CD8-positive, alpha-beta memory T cell (primary cell): ENCODE data around the gene FSHR. TPM values are rescaled to one million over a fixed set of nuclear protein-coding genes. Genes with fewer than 3 reads are reported as not detected.

Experiments
- CTCF ChIA-PET: fragments of 350-600 bp; sonication (Branson Sonifier 250); formaldehyde crosslinking; loops from one replicate; lab custom pipeline; 2021; ENCODE audit warnings: antibody characterized with exemption; lab: Charles Lee
- POLR2A ChIA-PET: fragments of 350-600 bp; sonication (Branson Sonifier 250); formaldehyde crosslinking; loops from one replicate; lab custom pipeline; 2021; ENCODE audit warnings: antibody characterized with exemption; lab: Charles Lee
- DNase-seq, 5 donors: peaks; one replicate each; pipeline versions ENCODE4 v3.0.0 to v3.0.0-alpha.2; 2020 to 2022; ENCODE audit warnings: mixed read lengths in 1 of 5
- H3K27ac ChIP-seq: one replicate; pipeline ENCODE4 v1.7.0; 2013; ENCODE audit warnings: low read depth, mild to moderate bottlenecking, low read length, moderate library complexity
- H3K27me3 ChIP-seq: 2 replicates; pipeline ENCODE4 v1.7.0; 2013; ENCODE audit warnings: low read length, mild to moderate bottlenecking; ENCODE audit not compliant: insufficient read depth, poor library complexity, severe bottlenecking
- H3K36me3 ChIP-seq: 2 replicates; pipeline ENCODE4 v1.7.0; 2013; ENCODE audit warnings: mild to moderate bottlenecking, low read length, moderate library complexity; ENCODE audit not compliant: insufficient read depth
- H3K4me1 ChIP-seq: 2 replicates; pipeline ENCODE4 v1.7.0; 2013; ENCODE audit warnings: mild to moderate bottlenecking, low read length, moderate library complexity; ENCODE audit not compliant: insufficient read depth
- H3K4me3 ChIP-seq: 2 replicates; pipeline ENCODE4 v1.7.0; 2013; ENCODE audit warnings: mild to moderate bottlenecking, low read length
- H3K9me3 ChIP-seq: 2 replicates; pipeline ENCODE4 v1.7.0; 2013; ENCODE audit warnings: mild to moderate bottlenecking, low read length
- H3K27ac Mint-ChIP-seq, 8 donors: one replicate each; pipeline ENCODE4 v1.8.0; 2020 to 2021; ENCODE audit warnings: mixed read lengths in 8 of 8, mild to moderate bottlenecking in 6 of 8, inconsistent platforms in 3 of 8, moderate library complexity in 3 of 8
- H3K27me3 Mint-ChIP-seq, 2 donors: one replicate each; pipeline ENCODE4 v1.8.0; 2020 to 2021; ENCODE audit warnings: mixed read lengths in 2 of 2, mild to moderate bottlenecking in 1 of 2, moderate library complexity in 1 of 2
- H3K36me3 Mint-ChIP-seq, 3 donors: one replicate each; pipeline ENCODE4 v1.8.0; 2020 to 2021; ENCODE audit warnings: mixed read lengths in 3 of 3, inconsistent platforms in 1 of 3, mild to moderate bottlenecking in 1 of 3
- H3K4me1 Mint-ChIP-seq, 3 donors: one replicate each; pipeline ENCODE4 v1.8.0; 2020 to 2021; ENCODE audit warnings: mixed read lengths in 3 of 3, inconsistent platforms in 1 of 3, mild to moderate bottlenecking in 1 of 3
- H3K4me3 Mint-ChIP-seq, 7 donors: one replicate each; pipeline ENCODE4 v1.8.0; 2020 to 2021; ENCODE audit warnings: mixed read lengths in 7 of 7, mild to moderate bottlenecking in 6 of 7, moderate library complexity in 4 of 7, inconsistent platforms in 2 of 7
- H3K9me3 Mint-ChIP-seq, 5 donors: one replicate each; pipeline ENCODE4 v1.8.0; 2020 to 2022; ENCODE audit warnings: mixed read lengths in 5 of 5, mild to moderate bottlenecking in 3 of 5, moderate library complexity in 2 of 5, inconsistent platforms in 1 of 5
- polyA plus RNA-seq: library from polyadenylated mRNA; unstranded; fragments of 300-500 nt; fragmentation: Illumina TruSeq; gene quantifications from one replicate; pipeline ENCODE4 v1.2.3, GENCODE V29; 2021
- total RNA-seq, 2 experiments: library from RNA; stranded (reverse); gene quantifications; one replicate each; pipeline ENCODE4 v1.2.3, GENCODE V29; 2021

FSHR gene
- total and polyA plus RNA-seq, 3 experiments from 2014 or later = not detected

- no peak for DNase-seq
- no peaks in the 10 kb centered on the region for H3K4me1 ChIP-seq
- H3K9me3 ChIP-seq = no peaks in the 10 kb centered on the region
- Mint-ChIP-seq H3K9me3 (peaks cover 0 to 4% (median 0%) of the 10 kb centered on the region in 5 donors), H3K27me3 (no peaks in the 10 kb centered on the region), H3K36me3 (no peaks in the 10 kb centered on the region), H3K4me1 (no peaks in the 10 kb centered on the region), H3K4me3 (no peak overlapping the region), H3K27ac (no peak overlapping the region)
- ChIA-PET POLR2A (no interaction called here), CTCF (no interaction called here)
- H3K27ac ChIP-seq = no peak overlapping the region
- H3K36me3 ChIP-seq = no peaks in the 10 kb centered on the region
- H3K27me3 ChIP-seq = no peaks in the 10 kb centered on the region
- H3K4me3 ChIP-seq = no peak overlapping the region
These were observed 182.5 kb downstream of the FSHR start for GRCh38 chr2:48971801-48972200.

GRCh38 chr2:48968011-48968410, 186.3 kb downstream of the FSHR start:
- POLR2A ChIA-PET = no interaction called here
- Mint-ChIP-seq H3K27me3 (peaks cover 0 to under 1% of the 10 kb centered on the region in 2 donors), H3K9me3 (no peaks in the 10 kb centered on the region), H3K4me3 (no peak overlapping the region), H3K36me3 (no peaks in the 10 kb centered on the region), H3K27ac (no peak overlapping the region), H3K4me1 (no peaks in the 10 kb centered on the region)
- Histone ChIP-seq H3K27ac (no peak overlapping the region), H3K9me3 (no peaks in the 10 kb centered on the region), H3K4me3 (no peak overlapping the region), H3K36me3 (no peaks in the 10 kb centered on the region), H3K27me3 (no peaks in the 10 kb centered on the region), H3K4me1 (no peaks in the 10 kb centered on the region)
- DNase-seq = no peak
- CTCF ChIA-PET = no interaction called here

GRCh38 chr2:48965204-48965603, 189.1 kb downstream of the FSHR start:
- no peak overlapping the region for H3K4me3 Mint-ChIP-seq
- H3K4me3 ChIP-seq = no peak overlapping the region
- H3K27ac Mint-ChIP-seq = no peak overlapping the region
- peaks cover 0 to 3% of the 10 kb centered on the region in 2 donors for H3K27me3 Mint-ChIP-seq
- H3K27ac ChIP-seq = no peak overlapping the region
- no peaks in the 10 kb centered on the region for H3K9me3 ChIP-seq
- H3K9me3 Mint-ChIP-seq = peaks cover 0 to 5% (median 0%) of the 10 kb centered on the region in 5 donors
- no peaks in the 10 kb centered on the region for H3K27me3 ChIP-seq
- H3K36me3 Mint-ChIP-seq = no peaks in the 10 kb centered on the region
- no peaks in the 10 kb centered on the region for H3K4me1 ChIP-seq
- ChIA-PET CTCF (no interaction called here), POLR2A (no interaction called here)
- H3K4me1 Mint-ChIP-seq = no peaks in the 10 kb centered on the region
- no peak for DNase-seq
- H3K36me3 ChIP-seq = no peaks in the 10 kb centered on the region

- Histone ChIP-seq H3K4me1 (no peaks in the 10 kb centered on the region), H3K4me3 (no peak overlapping the region), H3K9me3 (no peaks in the 10 kb centered on the region), H3K36me3 (no peaks in the 10 kb centered on the region), H3K27me3 (no peaks in the 10 kb centered on the region), H3K27ac (no peak overlapping the region)
- ChIA-PET CTCF (no interaction called here), POLR2A (no interaction called here)
- no peak for DNase-seq
- Mint-ChIP-seq H3K9me3 (peaks cover 0 to 7% (median 0%) of the 10 kb centered on the region in 5 donors), H3K4me1 (no peaks in the 10 kb centered on the region), H3K4me3 (no peak overlapping the region), H3K27ac (no peak overlapping the region), H3K27me3 (peaks cover 0 to 3% of the 10 kb centered on the region in 2 donors), H3K36me3 (no peaks in the 10 kb centered on the region)
These were observed 193.3 kb downstream of the FSHR start for GRCh38 chr2:48961009-48961408.

- ChIA-PET CTCF (interaction anchor here (0.7 kb wide), 1 partner anchor 9 kb away, joined by 3 read pairs; no protein-coding TSS in a partner anchor), POLR2A (no interaction called here)
- no peak for DNase-seq
- peaks cover 0 to 5% (median 1%) of the 10 kb centered on the region in 5 donors for H3K9me3 Mint-ChIP-seq
- Histone ChIP-seq H3K27me3 (no peaks in the 10 kb centered on the region), H3K36me3 (no peaks in the 10 kb centered on the region), H3K4me3 (no peak overlapping the region), H3K4me1 (no peaks in the 10 kb centered on the region), H3K9me3 (no peaks in the 10 kb centered on the region), H3K27ac (no peak overlapping the region)
- H3K27me3 Mint-ChIP-seq = no peaks in the 10 kb centered on the region
- no peaks in the 10 kb centered on the region for H3K36me3 Mint-ChIP-seq
- H3K4me3 Mint-ChIP-seq = no peak overlapping the region
- no peak overlapping the region for H3K27ac Mint-ChIP-seq
- no peaks in the 10 kb centered on the region for H3K4me1 Mint-ChIP-seq
These were observed 199.4 kb downstream of the FSHR start for GRCh38 chr2:48954935-48955334.

- ChIA-PET POLR2A (no interaction called here), CTCF (interaction anchor here (0.7 kb wide), 1 partner anchor 8 kb away, joined by 3 read pairs; no protein-coding TSS in a partner anchor)
- H3K36me3 ChIP-seq = no peaks in the 10 kb centered on the region
- no peaks in the 10 kb centered on the region for H3K9me3 ChIP-seq
- no peaks in the 10 kb centered on the region for H3K4me1 ChIP-seq
- H3K27ac ChIP-seq = no peak overlapping the region
- H3K4me1 Mint-ChIP-seq = no peaks in the 10 kb centered on the region
- no peaks in the 10 kb centered on the region for H3K27me3 Mint-ChIP-seq
- no peak overlapping the region for H3K4me3 ChIP-seq
- no peak overlapping the region for H3K27ac Mint-ChIP-seq
- no peak overlapping the region for H3K4me3 Mint-ChIP-seq
- no peaks in the 10 kb centered on the region for H3K36me3 Mint-ChIP-seq
- no peaks in the 10 kb centered on the region for H3K27me3 ChIP-seq
- DNase-seq = no peak
- H3K9me3 Mint-ChIP-seq = peaks cover 0 to 5% (median 1%) of the 10 kb centered on the region in 5 donors
These were observed 200.0 kb downstream of the FSHR start for GRCh38 chr2:48954311-48954710.

GRCh38 chr2:48952614-48953013, 201.7 kb downstream of the FSHR start:
- no peak for DNase-seq
- Histone ChIP-seq H3K4me1 (no peaks in the 10 kb centered on the region), H3K27ac (no peak overlapping the region), H3K36me3 (no peaks in the 10 kb centered on the region), H3K9me3 (no peaks in the 10 kb centered on the region), H3K27me3 (no peaks in the 10 kb centered on the region), H3K4me3 (no peak overlapping the region)
- CTCF ChIA-PET = no interaction called here
- POLR2A ChIA-PET = no interaction called here
- H3K36me3 Mint-ChIP-seq = no peaks in the 10 kb centered on the region
- no peaks in the 10 kb centered on the region for H3K27me3 Mint-ChIP-seq
- peaks cover 0 to 5% (median 1%) of the 10 kb centered on the region in 5 donors for H3K9me3 Mint-ChIP-seq
- H3K27ac Mint-ChIP-seq = no peak overlapping the region
- H3K4me3 Mint-ChIP-seq = no peak overlapping the region
- H3K4me1 Mint-ChIP-seq = no peaks in the 10 kb centered on the region

GRCh38 chr2:48952143-48952542, 202.2 kb downstream of the FSHR start:
- no peaks in the 10 kb centered on the region for H3K27me3 Mint-ChIP-seq
- H3K4me3 Mint-ChIP-seq = no peak overlapping the region
- ChIA-PET CTCF (no interaction called here), POLR2A (no interaction called here)
- DNase-seq = no peak
- no peaks in the 10 kb centered on the region for H3K4me1 Mint-ChIP-seq
- no peaks in the 10 kb centered on the region for H3K9me3 ChIP-seq
- H3K27ac Mint-ChIP-seq = no peak overlapping the region
- H3K36me3 ChIP-seq = no peaks in the 10 kb centered on the region
- no peaks in the 10 kb centered on the region for H3K27me3 ChIP-seq
- peaks cover 0 to 4% (median 0%) of the 10 kb centered on the region in 5 donors for H3K9me3 Mint-ChIP-seq
- H3K4me3 ChIP-seq = no peak overlapping the region
- H3K27ac ChIP-seq = no peak overlapping the region
- H3K4me1 ChIP-seq = no peaks in the 10 kb centered on the region
- no peaks in the 10 kb centered on the region for H3K36me3 Mint-ChIP-seq
